ENCODE data around the gene CTDP1.

The CTDP1 gene

DNA sequence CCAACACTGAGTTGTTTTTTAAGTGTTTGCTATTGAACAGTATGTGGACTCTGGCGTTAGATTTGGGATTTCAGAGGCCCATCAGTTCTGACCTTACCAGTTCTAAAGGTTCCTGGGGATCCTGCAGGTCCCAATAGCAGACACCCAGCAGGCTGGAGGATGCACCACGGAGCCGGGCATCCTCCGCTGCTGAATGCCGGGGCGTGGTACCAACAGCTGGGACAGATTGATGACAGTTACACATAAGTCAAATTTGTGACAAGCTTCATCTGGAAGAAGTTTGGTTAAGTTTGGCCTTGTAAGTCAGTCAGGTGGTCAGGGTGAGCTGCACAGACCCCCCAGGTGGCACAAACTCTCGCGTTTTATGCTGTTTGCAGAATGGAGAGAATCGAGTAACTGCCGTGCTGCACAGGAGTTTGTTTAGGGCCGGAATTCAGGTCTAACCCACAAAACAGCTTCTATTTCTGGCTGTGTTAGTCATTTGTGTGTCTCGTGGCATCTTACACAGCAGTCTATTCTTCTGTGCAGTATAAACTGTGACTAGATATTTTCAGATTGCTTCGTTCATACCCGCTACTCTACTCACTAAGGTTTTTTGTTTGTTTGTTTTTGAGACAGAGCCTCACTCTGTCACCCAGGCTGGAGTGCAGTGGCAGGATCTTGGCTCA lies 19.2 kb downstream of the CTDP1 start:
- TF ChIP-seq, protein P1, sequence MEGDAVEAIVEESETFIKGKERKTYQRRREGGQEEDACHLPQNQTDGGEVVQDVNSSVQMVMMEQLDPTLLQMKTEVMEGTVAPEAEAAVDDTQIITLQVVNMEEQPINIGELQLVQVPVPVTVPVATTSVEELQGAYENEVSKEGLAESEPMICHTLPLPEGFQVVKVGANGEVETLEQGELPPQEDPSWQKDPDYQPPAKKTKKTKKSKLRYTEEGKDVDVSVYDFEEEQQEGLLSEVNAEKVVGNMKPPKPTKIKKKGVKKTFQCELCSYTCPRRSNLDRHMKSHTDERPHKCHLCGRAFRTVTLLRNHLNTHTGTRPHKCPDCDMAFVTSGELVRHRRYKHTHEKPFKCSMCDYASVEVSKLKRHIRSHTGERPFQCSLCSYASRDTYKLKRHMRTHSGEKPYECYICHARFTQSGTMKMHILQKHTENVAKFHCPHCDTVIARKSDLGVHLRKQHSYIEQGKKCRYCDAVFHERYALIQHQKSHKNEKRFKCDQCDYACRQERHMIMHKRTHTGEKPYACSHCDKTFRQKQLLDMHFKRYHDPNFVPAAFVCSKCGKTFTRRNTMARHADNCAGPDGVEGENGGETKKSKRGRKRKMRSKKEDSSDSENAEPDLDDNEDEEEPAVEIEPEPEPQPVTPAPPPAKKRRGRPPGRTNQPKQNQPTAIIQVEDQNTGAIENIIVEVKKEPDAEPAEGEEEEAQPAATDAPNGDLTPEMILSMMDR (IDR thresholded peaks at IDR 0.05; ENCODE audit: control insufficient read depth, insufficient read depth, low read depth, low read length, missing control alignments) = no peak
- no peak for DNase-seq (ENCODE audit: low read depth)
- H3K4me3 ChIP-seq (ENCODE audit: control insufficient read depth, low read depth, low read length) = no peak overlapping the region

GRCh38 chr18:79699653-79700052 lies 20.1 kb downstream of the CTDP1 start:
- DNase-seq (ENCODE audit: low read depth) = no peak
- H3K4me3 ChIP-seq (ENCODE audit: control insufficient read depth, low read depth, low read length) = no peak overlapping the region
- TF ChIP-seq, protein P1 (IDR thresholded peaks at IDR 0.05; ENCODE audit: control insufficient read depth, insufficient read depth, low read depth, low read length, missing control alignments) = no peak

GRCh38 chr18:79702906-79703305 lies 23.3 kb downstream of the CTDP1 start:
- DNase-seq (ENCODE audit: low read depth) = no peak
- TF ChIP-seq, protein P1 (IDR thresholded peaks at IDR 0.05; ENCODE audit: control insufficient read depth, insufficient read depth, low read depth, low read length, missing control alignments) = no peak
- no peak overlapping the region for H3K4me3 ChIP-seq (ENCODE audit: control insufficient read depth, low read depth, low read length)

GRCh38 chr18:79704631-79705030 lies 25.0 kb downstream of the CTDP1 start:
- TF ChIP-seq, protein P1 (IDR thresholded peaks at IDR 0.05; ENCODE audit: control insufficient read depth, insufficient read depth, low read depth, low read length, missing control alignments) = no peak
- DNase-seq (ENCODE audit: low read depth) = no peak
- no peak overlapping the region for H3K4me3 ChIP-seq (ENCODE audit: control insufficient read depth, low read depth, low read length)

DNA sequence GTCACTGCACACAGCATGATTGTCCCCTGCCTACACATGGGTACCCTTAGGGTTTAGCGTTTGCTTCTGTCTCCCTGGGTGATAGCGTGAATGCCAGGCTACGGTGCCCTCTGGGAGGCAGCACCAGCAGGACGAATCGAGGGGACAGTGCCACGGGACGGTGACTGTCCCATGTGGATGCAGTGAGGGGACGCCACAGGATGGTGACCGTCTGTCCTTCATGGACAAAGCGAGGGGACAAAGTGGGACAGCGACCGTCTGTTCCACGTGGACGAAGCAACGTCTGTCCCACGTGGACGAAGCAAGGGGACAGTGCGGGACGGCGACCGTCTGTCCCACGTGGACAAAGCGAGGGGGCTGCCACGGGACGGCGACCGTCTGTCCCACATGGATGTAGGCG lies 25.7 kb downstream of the CTDP1 start:
- H3K4me3 ChIP-seq (ENCODE audit: control insufficient read depth, low read depth, low read length) = no peak overlapping the region
- TF ChIP-seq, protein P1 (IDR thresholded peaks at IDR 0.05; ENCODE audit: control insufficient read depth, insufficient read depth, low read depth, low read length, missing control alignments) = no peak
- no peak for DNase-seq (ENCODE audit: low read depth)

- H3K4me3 ChIP-seq (ENCODE audit: control insufficient read depth, low read depth, low read length) = no peak overlapping the region
- TF ChIP-seq, protein P1 (IDR thresholded peaks at IDR 0.05; ENCODE audit: control insufficient read depth, insufficient read depth, low read depth, low read length, missing control alignments) = no peak
- DNase-seq (ENCODE audit: low read depth) = no peak
Measured at GRCh38 chr18:79706006-79706405, 26.4 kb downstream of the CTDP1 start.

All from AG09309 (cell line).